Kidney epithelial cell (primary cell): ENCODE data around the gene EFHC2. TPM values are rescaled to one million over a fixed set of nuclear protein-coding genes. Genes with fewer than 3 reads are reported as not detected.

Experiments
- DNase-seq: peaks from one replicate; pipeline ENCODE4 v3.0.0-alpha.2; 2010; ENCODE audit warnings: low read depth
- H3K27me3 ChIP-seq: 2 replicates; pipeline ENCODE4 v1.6.0; 2011; ENCODE audit warnings: low read length; ENCODE audit not compliant: control insufficient read depth, insufficient read depth
- H3K36me3 ChIP-seq: 2 replicates; pipeline ENCODE4 v1.5.1; 2011; ENCODE audit warnings: low read length; ENCODE audit not compliant: control insufficient read depth, insufficient read depth
- H3K4me3 ChIP-seq: 2 replicates; pipeline ENCODE4 v1.5.1; 2011; ENCODE audit warnings: low read depth, mild to moderate bottlenecking, control low read depth, low read length
- CTCF ChIP-seq: IDR thresholded peaks from 2 replicates; pipeline ENCODE4 v1.5.1; 2011; ENCODE audit warnings: mild to moderate bottlenecking, moderate library complexity, low read length, control low read depth, inconsistent platforms; ENCODE audit not compliant: insufficient read depth, poor library complexity, severe bottlenecking
- total RNA-seq: library from RNA; depleted of rRNA; stranded (reverse); fragments of >200 nt; gene quantifications from 2 replicates; pipeline ENCODE4 v1.2.3, GENCODE V29; 2015

EFHC2 gene
- total RNA-seq, 1 donor from 2014 or later, result 0.71 TPM

- TF ChIP-seq CTCF, result no peak
- no peak for DNase-seq
- no peaks in the 10 kb centered on the region for H3K27me3 ChIP-seq
- no peaks in the 10 kb centered on the region for H3K36me3 ChIP-seq
- H3K4me3 ChIP-seq, result no peak overlapping the region
These were observed 165.0 kb downstream of the EFHC2 start for GRCh38 chrX:44178274-44179053.

GRCh38 chrX:44175455-44175854 is 168.0 kb downstream of the EFHC2 start:
- H3K27me3 ChIP-seq, result no peaks in the 10 kb centered on the region
- no peak overlapping the region for H3K4me3 ChIP-seq
- no peak for TF ChIP-seq CTCF
- no peaks in the 10 kb centered on the region for H3K36me3 ChIP-seq
- DNase-seq, result no peak

- Histone ChIP-seq H3K36me3 (no peaks in the 10 kb centered on the region), H3K27me3 (no peaks in the 10 kb centered on the region), H3K4me3 (no peak overlapping the region)
- no peak for DNase-seq
- no peak for TF ChIP-seq CTCF
These were observed 169.4 kb downstream of the EFHC2 start for GRCh38 chrX:44174061-44174460.

GRCh38 chrX:44173219-44173618 is 170.3 kb downstream of the EFHC2 start:
- Histone ChIP-seq H3K27me3 (no peaks in the 10 kb centered on the region), H3K36me3 (no peaks in the 10 kb centered on the region), H3K4me3 (no peak overlapping the region)
- no peak for DNase-seq
- no peak for TF ChIP-seq CTCF

GRCh38 chrX:44167116-44167515 is 176.4 kb downstream of the EFHC2 start:
- no peak for TF ChIP-seq CTCF
- no peaks in the 10 kb centered on the region for H3K27me3 ChIP-seq
- DNase-seq, result no peak
- H3K36me3 ChIP-seq, result no peaks in the 10 kb centered on the region
- no peak overlapping the region for H3K4me3 ChIP-seq

- no peak for DNase-seq
- no peaks in the 10 kb centered on the region for H3K27me3 ChIP-seq
- TF ChIP-seq CTCF, result no peak
- no peaks in the 10 kb centered on the region for H3K36me3 ChIP-seq
- no peak overlapping the region for H3K4me3 ChIP-seq
These were observed 180.5 kb downstream of the EFHC2 start for GRCh38 chrX:44162964-44163475.
